Endothelial cell of umbilical vein (primary cell): ENCODE results near the gene ARFGEF3. TPM values are rescaled to one million over a fixed set of nuclear protein-coding genes. Genes with fewer than 3 reads are reported as not detected.
A peak's percentile ranks its signal among the peaks of the same experiment; 100 is the strongest.
"Not testable (repeated sequence)": the region's sequence is repeated elsewhere in the genome, so short reads cannot be mapped to it uniquely, and the experiment has no call there.

ENCODE experiments used
- BruUV-seq: library from RNA; stranded (reverse); fragments of 400-500 nt; replicated peaks from 2 replicates; lab custom pipeline; 2021; lab: Mats Ljungman, UMichigan
- CTCF ChIA-PET: fragments of 300-600, 350-600 bp; sonication (Branson Sonifier 250); formaldehyde crosslinking; loops from one replicate; lab custom pipeline; 2021; ENCODE audit warnings: antibody characterized with exemption, inconsistent platforms; lab: Charles Lee
- POLR2A ChIA-PET: fragments of 300-600, 350-600 bp; sonication (Branson Sonifier 250); formaldehyde crosslinking; loops from one replicate; lab custom pipeline; 2021; ENCODE audit warnings: antibody characterized with exemption, inconsistent platforms; lab: Charles Lee
- DNase-seq: peaks from one replicate; pipeline ENCODE4 v3.0.0-alpha.2; 2011; ENCODE audit warnings: low read depth, low spot score
- FAIRE-seq: peaks from 2 replicates; lab custom pipeline; 2011; peaks lifted over from hg19 to GRCh38; lab: Jason Lieb, UNC
- H2AFZ ChIP-seq: 2 replicates; pipeline ENCODE4 v1.6.0; 2012; ENCODE audit warnings: low read depth, low read length, control low read depth, inconsistent platforms
- H3K27ac ChIP-seq: 2 replicates; pipeline ENCODE4 v1.5.1; 2011; ENCODE audit warnings: low read depth, mild to moderate bottlenecking, control low read depth, low read length, moderate library complexity; ENCODE audit not compliant: insufficient read depth
- H3K27me3 ChIP-seq, 2 experiments: 2 replicates each; pipeline versions ENCODE4 v1.6.0 to v1.6.1; 2011; ENCODE audit warnings: low read length in 2 of 2, mixed read lengths in 1 of 2; ENCODE audit not compliant: control insufficient read depth in 2 of 2, insufficient read depth in 2 of 2
- H3K36me3 ChIP-seq, 2 experiments: 2 replicates in 1 of 2; 3 replicates in 1 of 2; pipeline ENCODE4 v1.5.1; 2011; ENCODE audit warnings: low read length in 2 of 2, mild to moderate bottlenecking in 1 of 2, moderate library complexity in 1 of 2; ENCODE audit not compliant: control insufficient read depth in 2 of 2, insufficient read depth in 2 of 2; ENCODE audit errors: extremely low read depth in 1 of 2
- H3K4me1 ChIP-seq: 3 replicates; pipeline ENCODE4 v1.5.1; 2011; ENCODE audit warnings: mild to moderate bottlenecking, low read length; ENCODE audit not compliant: control insufficient read depth, insufficient read depth; ENCODE audit errors: extremely low read depth
- H3K4me2 ChIP-seq: 2 replicates; pipeline ENCODE4 v1.6.1; 2011; ENCODE audit warnings: low read length, control low read depth, mixed read lengths; ENCODE audit not compliant: insufficient read depth
- H3K4me3 ChIP-seq, 3 experiments: fragments of 200-600 bp in 1 of 3; sonication (generic), shearing (Covaris generic) in 1 of 3; replicated peaks in 1 of 3; 2 replicates each; pipeline ENCODE4 v1.5.1; 2011 to 2016; ENCODE audit warnings: control low read depth in 3 of 3, low read length in 3 of 3, mild to moderate bottlenecking in 2 of 3, inconsistent platforms in 1 of 3, low read depth in 1 of 3, moderate library complexity in 1 of 3; ENCODE audit not compliant: insufficient read depth in 1 of 3
- H3K79me2 ChIP-seq: 2 replicates; pipeline ENCODE4 v1.6.0; 2012; ENCODE audit warnings: low read length, inconsistent platforms; ENCODE audit not compliant: control insufficient read depth, insufficient read depth
- H3K9ac ChIP-seq: replicated peaks from 2 replicates; pipeline ENCODE3; 2011; ENCODE audit warnings: low read length, control low read depth; ENCODE audit not compliant: insufficient read depth; ENCODE audit errors: extremely low read depth
- H3K9me1 ChIP-seq: replicated peaks from 3 replicates; pipeline ENCODE4 v1.6.0; 2011; ENCODE audit warnings: mild to moderate bottlenecking, low read length; ENCODE audit not compliant: control insufficient read depth, insufficient read depth; ENCODE audit errors: extremely low read depth
- H3K9me3 ChIP-seq: replicated peaks from 2 replicates; pipeline ENCODE4 v1.5.1; 2012; ENCODE audit warnings: low read length, inconsistent platforms; ENCODE audit not compliant: control insufficient read depth, insufficient read depth
- H4K20me1 ChIP-seq: replicated peaks from 2 replicates; pipeline ENCODE3; 2011; ENCODE audit warnings: mild to moderate bottlenecking, low read length; ENCODE audit not compliant: control insufficient read depth, insufficient read depth; ENCODE audit errors: extremely low read depth
- GATA2 ChIP-seq: IDR thresholded peaks from 2 replicates; pipeline ENCODE4 v1.7.0; 2011; ENCODE audit warnings: low read depth, mild to moderate bottlenecking, moderate library complexity, mixed read lengths, low read length; ENCODE audit not compliant: insufficient read length, insufficient read depth
- JUN ChIP-seq: IDR thresholded peaks from 2 replicates; pipeline ENCODE4 v1.6.1; 2011; ENCODE audit warnings: borderline replicate concordance, low read depth; ENCODE audit not compliant: insufficient read length, insufficient read depth
- MYC ChIP-seq: IDR thresholded peaks from one replicate; pipeline ENCODE4 v1.6.1; 2011; ENCODE audit warnings: mild to moderate bottlenecking, low read depth, low read length
- POLR2AphosphoS5 ChIP-seq: IDR thresholded peaks from 2 replicates; pipeline ENCODE4 v1.6.1; 2012; ENCODE audit warnings: low read depth, mild to moderate bottlenecking, control low read depth, low read length, moderate library complexity; ENCODE audit not compliant: insufficient read depth
- dilution Hi-C: fragments of 300-500 bp; cut with MboI; formaldehyde crosslinking; loops from one replicate; pipeline ENCODE4 v1.15.0; 2019; ENCODE audit warnings: low sequenced_read_pairs; ENCODE audit not compliant: extremely low pct_ligation_motif_present
- intact Hi-C: fragments of 100-400 bp; cut with micrococcal nuclease; formaldehyde crosslinking; loops from one replicate; pipeline ENCODE4 v1.10.0; 2022
- polyA plus RNA-seq, 4 experiments: library from polyadenylated mRNA; depleted of rRNA in 3 of 4; stranded (reverse) in 3 of 4; unstranded in 1 of 4; fragments of >200 nt; gene quantifications; 2 replicates each; pipeline versions ENCODE4 v1.2.1 to v1.2.3, GENCODE V29; 2011 to 2012; ENCODE audit warnings: missing spikeins in 1 of 4
- total RNA-seq: library from RNA; stranded (reverse); gene quantifications from 2 replicates; pipeline ENCODE4 v1.2.3, GENCODE V29; 2021
- TF ChIP-seq, protein P1 (sequence below), 2 donors: IDR thresholded peaks; 1 replicate in 1 of 2; 2 replicates in 1 of 2; pipeline ENCODE4 v1.5.1; 2011; ENCODE audit warnings: low read length in 2 of 2, mild to moderate bottlenecking in 2 of 2, moderate library complexity in 2 of 2, control low read depth in 1 of 2, inconsistent platforms in 1 of 2, low read depth in 1 of 2; ENCODE audit not compliant: insufficient read depth in 1 of 2; ENCODE audit errors: extremely low read depth in 1 of 2

The ARFGEF3 gene
- total and polyA plus RNA-seq, 2 donors (not counting 3 experiments of a cell fraction or from before 2014, with no cell fraction given), result 1.3 to 7.3 TPM

DNA sequence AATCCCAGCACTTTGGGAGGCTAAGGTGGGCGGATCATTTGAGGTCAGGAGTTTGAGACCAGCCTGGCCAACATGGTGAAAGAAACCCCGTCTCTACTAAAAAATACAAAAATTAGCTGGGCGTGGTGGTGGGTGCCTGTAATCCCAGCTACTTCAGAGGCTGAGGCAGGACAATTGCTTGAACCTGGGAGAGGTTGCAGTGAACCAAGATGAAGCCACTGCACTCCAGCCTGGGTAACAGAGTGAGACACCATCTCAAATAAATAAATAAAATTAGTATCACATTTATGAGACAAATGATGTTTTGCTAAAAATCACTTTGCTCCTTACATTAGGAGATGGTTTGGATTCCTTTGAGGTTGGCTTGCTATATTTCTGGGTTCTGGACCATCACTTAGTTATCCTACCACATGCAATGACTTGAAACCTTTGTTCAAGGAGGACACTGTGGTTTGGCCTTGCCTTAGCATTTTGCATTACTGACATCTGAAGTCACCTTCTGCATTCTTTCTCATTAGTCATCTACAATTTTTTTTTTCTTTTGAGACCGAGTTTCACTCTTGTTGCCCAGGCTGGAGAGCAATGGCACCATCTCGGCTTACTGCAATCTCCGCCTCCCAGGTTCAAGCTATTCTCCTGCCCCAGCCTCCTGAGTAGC is 126.8 kb downstream of the ARFGEF3 start:
- H3K9ac ChIP-seq, H2AFZ ChIP-seq, H3K4me1 ChIP-seq, POLR2A ChIA-PET, H3K4me2 ChIP-seq, H3K9me1 ChIP-seq, dilution Hi-C loops, BruUV-seq, H3K9me3 ChIP-seq, H3K27me3 ChIP-seq, H3K36me3 ChIP-seq, H3K79me2 ChIP-seq, H3K27ac ChIP-seq, DNase-seq, H4K20me1 ChIP-seq, H3K4me3 ChIP-seq: not testable (repeated sequence)
- intact Hi-C loops, result loop anchor here (5.0 kb wide), 1 partner anchor 219 kb away; no protein-coding TSS in a partner anchor
- FAIRE-seq, result peak; percentile 44
- CTCF ChIA-PET, result interaction anchor here (0.8 to 1.4 kb wide), 5 partner anchors 10 to 221 kb away, joined by 3 to 33 read pairs (median 4); no protein-coding TSS in a partner anchor
- TF ChIP-seq POLR2AphosphoS5, result peak; percentile 18
- peak; percentile 13 for TF ChIP-seq JUN

DNA sequence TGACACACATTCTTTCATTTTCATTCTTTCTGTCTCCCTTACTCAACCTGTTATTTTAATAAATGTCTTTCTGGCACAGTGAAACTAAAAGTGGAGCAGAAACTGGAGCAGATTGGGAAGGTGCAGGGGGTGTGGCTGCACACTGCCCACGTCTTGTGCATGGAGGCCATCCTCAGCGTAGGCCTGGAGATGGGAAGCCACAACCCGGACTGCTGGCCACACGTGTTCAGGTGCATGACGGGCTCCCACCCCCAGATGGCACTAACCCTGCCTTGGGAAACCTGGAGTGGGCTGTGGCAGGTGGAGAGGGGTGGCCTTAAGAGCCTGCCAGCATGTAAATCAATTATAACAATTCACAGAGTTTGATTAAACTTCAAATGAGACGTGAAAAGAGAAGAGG is 128.0 kb downstream of the ARFGEF3 start:
- DNase-seq, result no peak
- H3K9me1 ChIP-seq, result no peaks in the 10 kb centered on the region
- intact Hi-C loops, result loop anchor here (5.0 kb wide), 1 partner anchor 218 kb away; no protein-coding TSS in a partner anchor
- BruUV-seq, result no TSS peak
- H3K4me1 ChIP-seq, result peaks cover 5% of the 10 kb centered on the region
- no peak overlapping the region for H2AFZ ChIP-seq
- H3K4me2 ChIP-seq, result no peak overlapping the region
- no peaks in the 10 kb centered on the region for H4K20me1 ChIP-seq
- H3K9me3 ChIP-seq, result no peaks in the 10 kb centered on the region
- TF ChIP-seq POLR2AphosphoS5 (no peak), GATA2 (no peak), JUN (no peak), MYC (no peak)
- TF ChIP-seq, protein P1, sequence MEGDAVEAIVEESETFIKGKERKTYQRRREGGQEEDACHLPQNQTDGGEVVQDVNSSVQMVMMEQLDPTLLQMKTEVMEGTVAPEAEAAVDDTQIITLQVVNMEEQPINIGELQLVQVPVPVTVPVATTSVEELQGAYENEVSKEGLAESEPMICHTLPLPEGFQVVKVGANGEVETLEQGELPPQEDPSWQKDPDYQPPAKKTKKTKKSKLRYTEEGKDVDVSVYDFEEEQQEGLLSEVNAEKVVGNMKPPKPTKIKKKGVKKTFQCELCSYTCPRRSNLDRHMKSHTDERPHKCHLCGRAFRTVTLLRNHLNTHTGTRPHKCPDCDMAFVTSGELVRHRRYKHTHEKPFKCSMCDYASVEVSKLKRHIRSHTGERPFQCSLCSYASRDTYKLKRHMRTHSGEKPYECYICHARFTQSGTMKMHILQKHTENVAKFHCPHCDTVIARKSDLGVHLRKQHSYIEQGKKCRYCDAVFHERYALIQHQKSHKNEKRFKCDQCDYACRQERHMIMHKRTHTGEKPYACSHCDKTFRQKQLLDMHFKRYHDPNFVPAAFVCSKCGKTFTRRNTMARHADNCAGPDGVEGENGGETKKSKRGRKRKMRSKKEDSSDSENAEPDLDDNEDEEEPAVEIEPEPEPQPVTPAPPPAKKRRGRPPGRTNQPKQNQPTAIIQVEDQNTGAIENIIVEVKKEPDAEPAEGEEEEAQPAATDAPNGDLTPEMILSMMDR (IDR thresholded peaks at IDR 0.05; ENCODE audit: extremely low read depth in 1 of 2, insufficient read depth in 1 of 2, low read depth in 1 of 2, low read length in 2 of 2), result peak in 1 of 2 donors; percentile 8
- no peaks in the 10 kb centered on the region for H3K27me3 ChIP-seq
- H3K4me3 ChIP-seq, result no peak overlapping the region
- no peaks in the 10 kb centered on the region for H3K36me3 ChIP-seq
- no peak for FAIRE-seq
- H3K79me2 ChIP-seq, result no peaks in the 10 kb centered on the region
- ChIA-PET CTCF (interaction anchor here (1.2 kb wide), 1 partner anchor 20 kb away, joined by 4 read pairs; no protein-coding TSS in a partner anchor), POLR2A (no interaction called here)
- no peak overlapping the region for H3K9ac ChIP-seq
- H3K27ac ChIP-seq, result no peak overlapping the region
- dilution Hi-C loops, result no loop called here
